NCI-H1048 (cell line): ENCODE results near the gene PLEKHA5.
"Not testable (repeated sequence)": the region's sequence is repeated elsewhere in the genome, so short reads cannot be mapped to it uniquely, and the experiment has no call there.

Experiments used
- DNase-seq: peaks from one replicate; lab custom pipeline; 2025; lab: John Stamatoyannopoulos, UW

PLEKHA5 gene

DNA sequence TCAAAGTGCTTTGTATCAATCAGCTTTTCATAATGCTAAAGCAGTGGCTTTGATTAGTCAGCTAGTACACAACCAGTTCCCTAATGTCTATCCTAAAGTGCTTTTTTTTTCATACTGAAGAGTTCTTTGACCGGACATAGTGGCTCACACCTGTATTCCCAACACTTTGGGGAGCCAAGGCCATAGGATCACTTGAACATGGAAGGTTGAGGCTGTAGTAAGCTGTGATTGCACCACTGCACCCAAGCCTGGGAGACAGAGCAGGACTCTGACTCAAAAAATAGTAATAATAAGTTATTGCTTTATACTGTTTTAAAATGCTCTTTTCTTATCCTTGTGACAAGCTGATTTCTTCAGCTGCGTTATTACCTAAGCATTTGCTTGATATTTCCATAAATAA is 155.1 kb downstream of the PLEKHA5 start:
- DNase-seq = no peak

DNA sequence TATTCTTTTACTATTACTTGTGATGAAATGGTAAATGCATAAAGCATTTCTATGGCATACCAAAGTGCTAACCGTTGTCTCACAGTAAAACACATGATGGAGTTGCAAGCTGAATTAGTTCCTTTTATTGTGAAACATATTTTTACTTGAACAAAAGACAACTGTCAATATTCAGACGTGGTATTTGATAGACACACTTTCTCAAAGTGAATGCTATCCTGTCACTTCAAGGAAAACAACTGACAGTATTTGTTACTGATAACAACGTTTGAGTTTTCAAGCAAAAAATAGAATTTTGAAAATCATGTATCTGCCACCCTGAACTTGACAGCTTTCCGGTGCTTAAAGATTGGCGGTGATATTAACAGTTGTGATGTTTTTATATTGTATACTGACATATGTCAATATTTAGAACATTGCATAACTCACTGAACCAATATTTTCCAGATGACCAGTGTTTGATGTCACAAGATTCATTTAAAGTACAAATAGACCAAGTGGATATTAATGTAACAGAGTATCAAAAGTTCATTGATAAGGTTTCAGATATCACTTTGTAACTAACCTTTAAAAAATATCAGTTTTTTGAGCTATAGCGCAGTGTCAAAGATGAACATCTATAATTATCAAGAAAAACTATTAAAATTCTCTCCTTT is 156.4 kb downstream of the PLEKHA5 start:
- DNase-seq = no peak

DNA sequence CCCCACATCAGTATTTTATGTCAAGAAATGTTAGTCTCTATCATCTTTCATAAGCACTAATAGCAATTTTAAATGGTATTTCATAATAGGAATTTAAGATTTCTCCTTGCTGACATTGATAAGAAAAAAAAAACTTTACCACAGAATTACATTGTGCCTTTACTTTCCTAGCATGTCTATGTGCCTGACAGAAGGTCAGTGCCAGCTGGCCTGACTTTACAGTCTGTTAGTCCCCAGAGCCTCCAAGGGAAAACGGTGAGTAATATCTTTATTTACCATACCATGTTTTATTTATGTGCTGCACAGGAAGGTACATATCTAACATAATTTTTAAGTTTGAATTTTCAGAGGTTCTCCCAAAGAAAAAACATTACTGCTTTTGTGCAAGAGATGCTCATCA is 157.8 kb downstream of the PLEKHA5 start:
- DNase-seq = no peak

DNA sequence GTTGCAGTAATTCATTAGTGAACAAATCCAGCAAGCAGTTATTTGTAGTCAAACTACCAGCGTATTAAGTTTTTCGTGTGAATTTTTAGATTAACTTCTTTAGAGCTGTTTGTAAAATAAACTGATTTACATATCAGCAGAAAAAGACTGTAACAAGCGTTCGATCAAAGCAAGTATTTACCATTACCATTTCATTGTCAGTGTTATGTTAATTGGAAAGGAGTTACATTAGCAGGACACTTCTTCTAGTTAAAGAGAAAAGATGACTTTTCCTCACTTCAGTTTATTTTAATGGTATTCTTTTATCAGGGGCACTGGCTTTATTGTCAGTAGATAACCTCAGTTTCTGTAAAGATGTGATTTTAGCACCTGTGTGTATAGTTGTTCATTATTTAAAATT is 158.6 kb downstream of the PLEKHA5 start:
- no peak for DNase-seq

DNA sequence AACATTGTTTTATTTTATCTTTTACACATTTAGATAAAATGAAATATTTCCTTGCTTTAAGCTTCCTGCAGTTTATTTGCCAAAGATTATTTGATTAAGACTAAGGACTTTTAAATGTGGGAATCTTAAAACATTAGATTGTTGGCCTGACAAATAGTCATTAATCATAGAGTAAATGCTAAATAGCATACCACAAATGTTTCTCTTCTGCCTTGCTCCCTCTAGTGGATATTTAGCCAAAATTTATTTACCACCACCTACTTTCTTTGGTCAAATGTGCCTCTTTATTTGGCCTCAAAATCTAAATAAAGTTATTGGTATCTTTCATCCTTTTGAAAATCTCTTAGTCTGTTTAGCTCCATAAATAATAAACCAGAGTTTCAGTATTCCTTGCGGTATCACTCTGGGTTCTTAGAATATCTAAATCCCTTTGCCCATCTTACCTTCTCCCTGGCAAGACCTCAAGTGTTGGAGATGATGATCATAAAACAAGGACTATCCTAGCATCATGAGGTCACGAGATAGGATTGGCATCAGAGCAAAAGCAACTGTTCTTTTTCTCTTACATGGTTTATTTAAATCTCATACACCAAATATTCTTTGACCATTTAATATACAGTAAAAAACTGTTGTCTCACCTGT is 159.2 kb downstream of the PLEKHA5 start:
- no peak for DNase-seq

DNA sequence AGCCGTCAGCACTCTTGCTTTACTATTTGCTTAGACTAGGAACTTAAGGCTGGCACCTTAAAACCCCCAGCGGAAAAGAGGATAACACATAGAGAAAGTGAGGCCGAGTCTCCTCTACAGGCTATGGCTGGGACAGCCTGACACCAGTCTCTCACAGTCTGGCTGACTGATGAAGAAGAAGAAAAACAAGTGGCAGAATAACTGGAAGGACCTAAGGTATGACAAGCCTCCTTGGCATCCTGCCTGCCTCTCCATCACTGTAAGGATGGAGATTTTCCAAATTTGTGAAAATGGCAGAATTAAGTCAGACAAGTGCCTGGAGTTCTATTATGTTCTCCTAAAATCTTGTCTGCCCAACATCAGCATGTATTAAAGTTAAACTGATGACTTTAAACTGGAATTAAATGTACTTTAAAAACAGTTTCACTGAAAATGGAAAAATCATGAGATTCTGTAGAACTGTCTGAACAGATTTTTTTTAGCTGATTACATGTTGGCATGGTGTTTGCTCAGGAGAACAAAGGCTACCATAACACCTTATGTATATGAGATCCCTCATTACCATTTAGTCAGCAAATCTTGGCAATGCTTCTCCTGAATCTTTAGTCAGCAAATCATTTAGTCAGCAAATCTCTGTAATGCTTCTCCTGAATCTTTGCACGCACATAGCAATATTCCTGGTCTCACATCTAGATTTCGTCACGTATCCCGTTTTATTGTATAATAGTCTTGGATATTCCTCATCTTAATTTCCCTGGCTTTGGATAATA is 169.5 kb downstream of the PLEKHA5 start:
- no peak for DNase-seq

DNA sequence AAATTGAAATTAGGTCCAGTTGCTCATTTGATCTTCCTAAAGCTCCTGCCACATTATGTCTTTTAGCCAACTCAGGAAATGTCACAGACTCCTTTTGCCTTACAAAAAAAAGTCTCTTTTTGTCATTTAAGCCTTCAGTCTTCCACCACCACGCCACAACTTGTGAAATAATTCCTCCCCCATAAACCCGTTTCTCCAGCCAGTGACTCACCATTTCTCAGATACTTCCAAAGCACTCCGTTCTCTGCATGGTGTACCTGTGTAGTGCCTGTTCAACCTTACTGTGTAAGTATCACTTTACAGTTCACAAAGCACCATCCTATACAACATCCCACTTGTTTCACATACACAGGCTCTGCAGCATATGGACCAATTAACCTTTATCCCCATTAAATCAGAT is 170.2 kb downstream of the PLEKHA5 start:
- no peak for DNase-seq

DNA sequence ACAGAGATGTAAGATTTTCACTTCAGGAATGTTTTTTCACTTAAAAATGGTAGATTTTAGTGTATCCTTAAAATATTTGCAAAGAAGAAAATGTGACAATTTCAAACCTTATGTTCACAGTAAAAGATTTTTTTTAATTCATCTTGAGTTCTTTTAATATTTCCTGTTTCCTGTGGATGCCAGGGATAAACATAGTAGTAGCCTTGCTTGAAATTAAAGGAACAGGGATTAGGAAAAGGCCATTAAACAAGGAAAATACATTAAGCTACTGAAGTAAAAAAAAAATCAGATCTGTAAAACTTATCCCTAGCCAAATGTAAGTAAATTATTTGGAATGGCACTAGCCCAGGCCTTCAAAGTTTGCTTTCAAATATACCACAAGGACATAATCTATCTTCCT is 171.7 kb downstream of the PLEKHA5 start:
- no peak for DNase-seq

DNA sequence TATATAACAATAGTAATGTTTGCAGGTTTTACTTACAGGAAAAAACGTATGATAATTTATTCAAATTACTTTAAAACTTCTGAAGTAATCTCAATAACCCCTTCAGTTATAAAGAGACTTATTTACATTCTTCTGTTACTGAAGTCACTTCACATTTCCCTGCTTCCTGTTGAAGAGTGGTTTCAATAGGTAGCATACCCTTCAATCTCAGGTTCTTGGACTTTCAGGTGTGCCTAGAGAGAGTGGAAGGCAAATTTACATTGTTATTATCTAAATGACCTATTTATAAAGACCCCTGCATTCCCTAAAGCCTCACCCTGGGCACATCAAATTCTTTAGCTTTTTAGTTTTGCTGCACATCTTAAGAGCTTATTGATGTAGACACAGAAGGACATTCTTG is 172.2 kb downstream of the PLEKHA5 start:
- DNase-seq = no peak

DNA sequence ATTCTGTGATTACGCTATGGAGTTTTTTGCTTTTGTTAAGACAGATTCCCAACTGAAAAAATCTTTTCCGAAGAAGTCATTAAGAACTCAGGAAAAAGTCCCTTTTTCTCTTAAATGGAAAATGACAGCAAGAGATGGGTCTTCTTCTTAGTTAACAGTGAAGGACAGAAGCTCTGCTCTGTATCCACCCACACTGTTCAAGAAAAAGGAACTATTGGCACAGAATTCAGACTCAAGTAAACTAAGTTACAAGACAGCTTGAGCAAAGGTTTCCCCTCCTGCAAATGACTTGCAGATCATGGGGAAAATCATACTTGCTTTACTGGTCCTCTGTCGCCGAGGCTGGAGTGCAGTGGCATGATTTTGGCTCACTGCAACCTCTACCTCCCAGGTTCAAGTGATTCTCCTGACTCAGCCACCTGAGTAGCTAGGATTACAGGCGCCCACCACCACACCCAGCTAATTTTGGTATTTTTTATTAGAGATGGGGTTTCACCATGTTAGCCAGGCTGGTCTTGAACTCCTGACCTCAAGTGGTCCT is 172.6 kb downstream of the PLEKHA5 start:
- DNase-seq = no peak

DNA sequence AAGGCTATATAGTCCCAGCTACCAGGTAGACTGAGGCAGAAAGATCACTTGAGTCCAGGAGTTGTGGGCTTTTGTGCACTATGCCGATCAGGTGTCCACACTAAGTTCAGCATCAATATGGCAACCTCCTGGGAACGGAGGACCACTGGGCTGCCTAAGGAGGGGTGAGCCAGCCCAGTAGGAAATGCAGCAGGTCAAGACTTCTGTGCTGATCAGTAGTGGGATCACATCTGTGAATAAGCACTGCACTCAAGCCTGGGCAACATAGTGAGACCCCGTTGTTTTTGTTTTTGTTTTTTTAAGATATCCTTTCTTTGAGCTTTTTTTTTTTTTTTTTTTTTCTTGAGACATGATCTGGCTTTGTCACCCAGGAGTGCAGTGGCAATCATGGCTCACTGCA is 174.0 kb downstream of the PLEKHA5 start:
- no peak for DNase-seq

DNA sequence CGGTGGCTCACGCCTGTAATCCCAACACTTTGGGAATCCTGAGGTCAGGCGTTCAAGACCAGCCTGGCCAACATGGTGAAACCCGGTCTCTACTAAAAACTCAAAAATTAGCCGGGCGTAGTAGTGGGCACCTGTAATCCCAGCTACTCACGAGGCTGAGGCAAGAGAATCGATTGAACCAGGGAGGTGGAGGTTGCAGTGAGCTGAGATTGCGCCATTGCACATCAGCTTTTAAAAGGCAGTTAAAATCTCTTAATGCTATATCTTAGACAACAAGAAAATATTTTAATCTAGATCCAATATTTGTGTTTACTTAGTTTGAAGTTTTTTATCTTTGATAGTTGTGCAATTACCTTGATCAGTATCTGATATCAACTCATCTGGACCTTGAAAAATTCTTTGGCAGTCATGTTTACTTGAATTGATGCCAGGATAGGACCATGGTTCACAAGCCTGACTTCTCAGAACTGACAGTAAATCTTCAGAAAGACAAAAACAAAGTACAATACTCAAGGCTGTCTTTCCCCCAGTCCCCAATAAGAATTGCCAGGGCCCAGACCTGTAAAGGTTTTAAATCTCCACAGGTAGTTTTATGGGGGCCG is 174.7 kb downstream of the PLEKHA5 start:
- DNase-seq = no peak

DNA sequence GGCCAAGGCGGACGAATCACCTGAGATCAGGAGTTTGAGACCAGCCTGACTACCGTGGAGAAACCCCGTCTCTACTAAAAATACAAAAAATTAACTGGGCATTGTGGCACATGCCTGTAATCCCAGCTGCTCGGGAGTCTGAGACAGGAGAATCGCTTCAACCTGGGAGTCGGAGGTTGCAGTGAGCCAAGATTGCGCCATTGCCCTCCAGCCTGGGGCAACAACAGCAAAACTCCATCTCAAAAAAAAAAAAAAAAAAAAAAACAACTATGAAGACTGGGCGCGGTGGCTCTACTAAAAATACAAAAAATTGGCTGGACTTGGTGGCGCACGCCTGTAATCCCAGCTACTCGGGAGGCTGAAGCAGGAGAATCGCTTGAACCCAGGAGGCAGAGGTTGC is 176.1 kb downstream of the PLEKHA5 start:
- DNase-seq = not testable (repeated sequence)

DNA sequence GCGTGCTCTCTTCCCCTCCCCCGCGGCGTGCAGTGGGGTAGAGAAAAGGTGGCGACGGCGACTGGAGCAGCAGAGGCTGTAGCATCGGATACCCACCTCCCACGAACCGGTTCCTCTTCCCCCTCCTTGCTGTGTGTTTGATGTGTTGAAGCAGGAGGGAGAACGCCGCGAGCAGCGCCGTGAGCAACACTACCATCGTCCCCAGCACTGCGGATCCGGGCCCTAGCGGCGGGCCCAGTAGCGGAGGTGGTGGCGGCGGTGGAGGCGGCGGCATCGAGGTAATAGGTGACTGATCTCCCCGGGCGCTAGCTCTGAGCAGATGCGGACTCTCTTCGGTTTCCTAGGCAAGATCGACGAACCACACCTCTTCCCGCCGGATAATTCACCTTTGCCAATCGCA is 176.8 kb downstream of the PLEKHA5 start:
- DNase-seq = no peak

DNA sequence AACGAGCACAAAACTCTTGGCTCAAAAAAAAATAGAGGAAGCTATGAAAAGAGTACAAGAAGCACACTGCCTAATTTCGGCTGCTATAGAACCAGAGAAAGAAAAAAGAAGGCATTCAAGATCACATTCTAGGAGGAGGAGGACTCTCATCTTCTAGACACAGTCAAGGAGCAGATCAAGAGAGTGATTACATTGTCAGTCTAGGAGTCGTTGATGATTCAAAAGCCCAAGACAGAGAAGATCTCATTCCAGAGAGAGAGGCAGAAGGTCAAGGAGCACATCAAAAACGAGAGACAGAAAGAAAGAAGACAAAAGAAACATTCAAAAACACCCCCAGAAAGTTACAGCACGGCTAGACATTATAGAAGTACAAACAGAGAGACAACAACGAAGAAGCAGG is 177.9 kb downstream of the PLEKHA5 start:
- DNase-seq = no peak

DNA sequence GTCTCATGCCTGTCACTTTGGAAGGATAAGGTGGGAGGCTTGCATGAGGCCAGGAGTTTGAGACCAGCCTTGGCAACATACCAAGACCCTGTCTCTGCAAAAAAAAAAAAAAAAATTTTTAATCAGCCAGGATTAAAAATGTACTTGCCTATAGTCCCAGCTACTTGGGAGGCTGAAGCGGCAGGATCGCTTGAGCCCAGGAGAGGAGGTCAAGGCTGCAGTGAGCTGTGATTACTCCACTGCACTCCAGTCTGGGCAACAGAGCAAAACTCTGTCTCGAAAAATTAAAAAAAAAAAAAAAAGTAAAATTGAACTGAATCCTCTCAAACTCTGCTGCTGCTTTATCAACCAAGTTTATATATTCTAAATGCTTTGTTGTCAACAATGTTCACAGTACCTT is 181.6 kb downstream of the PLEKHA5 start:
- no peak for DNase-seq

DNA sequence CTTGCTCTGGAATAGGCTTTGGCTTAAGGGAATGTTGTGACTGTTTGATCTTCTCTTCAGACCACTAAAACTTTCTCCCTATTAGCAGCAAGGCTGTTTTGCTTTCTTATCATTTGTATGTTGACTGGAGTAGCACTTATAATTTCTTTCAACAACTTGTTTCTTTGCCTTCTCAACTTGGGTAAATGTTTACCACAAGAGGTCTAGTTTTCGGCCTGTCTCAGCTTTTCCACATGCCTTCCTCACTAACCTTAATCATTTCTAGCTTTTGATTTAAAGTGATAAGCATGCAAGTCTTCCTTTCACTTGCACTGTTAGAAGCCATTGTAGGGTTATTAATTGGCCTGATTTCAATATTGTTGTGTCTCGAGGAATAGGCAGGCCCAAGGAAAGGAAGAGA is 183.1 kb downstream of the PLEKHA5 start:
- DNase-seq = no peak

DNA sequence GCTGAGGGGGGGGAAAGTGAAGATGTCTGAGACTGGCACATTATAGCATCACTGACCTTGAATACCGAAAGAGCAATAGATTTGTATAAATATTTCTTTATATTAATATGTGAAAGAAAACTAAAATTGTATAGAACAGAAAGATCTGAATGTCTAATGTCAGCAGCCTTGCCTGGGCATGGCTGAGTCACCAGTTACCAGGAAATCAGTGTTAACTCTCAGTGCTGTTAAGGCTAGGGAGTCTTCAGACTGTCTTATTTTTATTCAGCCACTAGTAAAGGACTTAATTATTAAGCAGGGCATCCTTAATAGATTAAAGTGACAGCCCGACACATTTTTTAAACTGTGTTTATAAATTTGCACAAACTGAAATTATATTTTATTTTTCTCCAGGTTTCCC is 186.9 kb downstream of the PLEKHA5 start:
- no peak for DNase-seq

DNA sequence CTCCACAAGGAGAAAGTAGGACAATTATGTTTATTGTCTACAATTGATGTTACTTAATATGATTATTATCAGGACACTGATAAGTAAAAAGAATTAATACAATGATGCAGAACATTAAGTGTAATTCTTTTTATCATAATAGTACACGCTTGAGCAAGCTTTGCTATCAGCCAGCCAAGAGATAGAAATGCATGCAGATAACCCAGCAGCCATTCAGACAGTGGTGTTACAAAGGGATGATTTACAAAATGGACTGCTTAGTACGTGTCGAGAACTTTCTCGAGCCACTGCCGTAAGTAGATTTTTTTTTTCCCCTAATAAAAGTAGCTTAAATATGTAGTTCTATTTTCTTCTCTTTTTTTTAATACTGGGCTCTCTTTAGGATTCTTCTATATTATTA is 192.8 kb downstream of the PLEKHA5 start:
- DNase-seq = no peak

DNA sequence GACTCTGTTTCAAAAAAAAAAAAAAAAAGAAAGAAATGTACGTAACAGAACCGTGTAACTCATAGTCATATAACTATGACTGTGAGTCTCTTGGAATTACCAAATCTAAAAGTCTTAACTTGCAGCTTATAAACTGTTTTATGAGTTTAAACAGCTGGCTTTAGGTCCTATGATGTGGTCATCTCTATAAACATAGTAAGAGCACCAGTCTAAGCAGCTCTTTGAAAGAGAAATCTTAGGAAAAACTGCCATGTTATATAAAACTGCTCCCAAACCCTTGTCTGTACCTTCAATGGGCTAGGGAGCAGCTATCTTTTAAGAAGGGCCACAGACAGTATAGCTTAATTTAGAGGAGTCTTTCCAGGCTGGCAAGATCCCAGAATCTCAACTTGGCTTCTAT is 194.3 kb downstream of the PLEKHA5 start:
- no peak for DNase-seq

DNA sequence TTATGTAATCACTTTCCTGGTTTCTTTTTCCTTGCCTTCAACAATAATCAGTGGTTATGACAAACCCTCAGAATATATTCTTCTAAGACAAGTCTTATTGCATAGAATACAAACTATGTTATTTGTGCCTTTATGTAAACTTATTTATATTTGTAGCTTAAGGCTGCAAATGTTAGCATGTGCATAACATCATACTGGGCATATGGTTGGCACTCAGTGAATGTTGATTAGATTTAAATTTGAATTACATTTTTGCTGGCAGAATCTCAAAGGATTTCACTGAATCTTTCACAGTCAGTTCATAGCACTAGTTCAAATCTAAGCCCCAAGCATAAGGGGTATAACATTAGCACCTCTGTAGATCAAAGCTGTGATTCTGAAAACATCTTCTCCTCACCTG is 196.6 kb downstream of the PLEKHA5 start:
- DNase-seq = no peak

DNA sequence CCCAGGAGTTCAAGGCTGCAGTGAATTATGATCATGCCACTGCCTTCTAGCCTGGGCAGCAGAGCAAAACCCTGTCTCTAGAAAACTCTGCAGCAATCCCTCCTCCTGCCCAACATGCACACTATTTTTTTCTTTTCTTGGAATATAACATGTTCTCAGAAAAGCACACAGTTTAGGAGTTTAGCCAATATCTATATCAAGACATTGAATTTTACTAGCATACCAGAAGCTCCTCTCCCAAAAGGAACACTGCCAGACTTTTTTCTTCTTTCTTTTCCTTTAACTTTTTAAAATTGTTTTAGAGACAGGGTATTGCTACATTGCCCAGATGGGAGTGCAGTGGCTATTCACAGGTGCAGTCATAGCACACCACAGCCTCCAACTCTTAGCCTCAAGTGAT is 202.7 kb downstream of the PLEKHA5 start:
- no peak for DNase-seq

DNA sequence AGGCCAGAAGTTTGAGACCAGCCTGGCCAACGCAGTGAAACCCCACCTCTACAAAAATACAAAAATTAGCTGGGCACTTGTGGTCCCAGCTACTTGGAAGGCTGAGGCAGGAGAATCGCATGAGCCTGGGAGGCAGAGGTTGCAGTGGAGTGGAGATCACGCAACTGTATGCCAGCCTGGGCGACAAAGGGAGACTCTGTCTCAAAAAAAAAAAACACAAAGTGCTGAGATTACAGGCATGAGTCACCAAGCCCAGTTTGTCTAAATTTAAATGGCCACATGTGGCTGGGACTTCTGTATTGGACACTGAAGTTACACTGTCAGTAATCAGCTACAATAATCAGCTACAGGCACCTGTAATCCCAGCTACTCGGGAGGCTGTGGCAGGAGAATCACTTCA is 208.9 kb downstream of the PLEKHA5 start:
- DNase-seq = no peak
